HL-60 (cell line): ENCODE data around the gene CD300LF.

Source experiments
- DNase-seq, 2 experiments: peaks; one replicate each; pipeline ENCODE4 v3.0.0-alpha.2; 2010 to 2020; ENCODE audit warnings: low read depth in 1 of 2, low spot score in 1 of 2
- H3K27ac ChIP-seq: fragments of 250-450 bp; sonication (Bioruptor Pico); replicated peaks from 2 replicates; pipeline ENCODE4 v1.5.1; 2020; ENCODE audit warnings: mild to moderate bottlenecking, moderate library complexity
- H3K27me3 ChIP-seq: fragments of 250-450 bp; sonication (Bioruptor Pico); 2 replicates; pipeline ENCODE4 v1.5.1; 2021; ENCODE audit warnings: mild to moderate bottlenecking, moderate library complexity; ENCODE audit not compliant: insufficient read depth, poor library complexity, severe bottlenecking
- H3K4me3 ChIP-seq: replicated peaks from 2 replicates; pipeline ENCODE4 v1.5.1; 2011; ENCODE audit warnings: mild to moderate bottlenecking, control low read depth, low read length; ENCODE audit not compliant: insufficient read depth
- GABPA ChIP-seq: IDR thresholded peaks from 2 replicates; pipeline ENCODE4 v1.6.1; 2012; ENCODE audit warnings: low read depth
- POLR2AphosphoS5 ChIP-seq: IDR thresholded peaks from 2 replicates; pipeline ENCODE4 v1.6.1; 2012; ENCODE audit warnings: low read depth
- SPI1 ChIP-seq: IDR thresholded peaks from 2 replicates; pipeline ENCODE4 v1.6.1; 2012; ENCODE audit warnings: low read depth, mild to moderate bottlenecking, borderline replicate concordance
- TF ChIP-seq, protein P1 (sequence below): IDR thresholded peaks from 2 replicates; pipeline ENCODE4 v1.6.1; 2012; ENCODE audit warnings: low read depth; ENCODE audit not compliant: insufficient replicate concordance
- TF ChIP-seq, protein P2 (sequence below): IDR thresholded peaks from one replicate; pipeline ENCODE4 v1.5.1; 2011; ENCODE audit warnings: low read length, control low read depth, inconsistent platforms; ENCODE audit not compliant: insufficient read depth

The CD300LF gene

DNA sequence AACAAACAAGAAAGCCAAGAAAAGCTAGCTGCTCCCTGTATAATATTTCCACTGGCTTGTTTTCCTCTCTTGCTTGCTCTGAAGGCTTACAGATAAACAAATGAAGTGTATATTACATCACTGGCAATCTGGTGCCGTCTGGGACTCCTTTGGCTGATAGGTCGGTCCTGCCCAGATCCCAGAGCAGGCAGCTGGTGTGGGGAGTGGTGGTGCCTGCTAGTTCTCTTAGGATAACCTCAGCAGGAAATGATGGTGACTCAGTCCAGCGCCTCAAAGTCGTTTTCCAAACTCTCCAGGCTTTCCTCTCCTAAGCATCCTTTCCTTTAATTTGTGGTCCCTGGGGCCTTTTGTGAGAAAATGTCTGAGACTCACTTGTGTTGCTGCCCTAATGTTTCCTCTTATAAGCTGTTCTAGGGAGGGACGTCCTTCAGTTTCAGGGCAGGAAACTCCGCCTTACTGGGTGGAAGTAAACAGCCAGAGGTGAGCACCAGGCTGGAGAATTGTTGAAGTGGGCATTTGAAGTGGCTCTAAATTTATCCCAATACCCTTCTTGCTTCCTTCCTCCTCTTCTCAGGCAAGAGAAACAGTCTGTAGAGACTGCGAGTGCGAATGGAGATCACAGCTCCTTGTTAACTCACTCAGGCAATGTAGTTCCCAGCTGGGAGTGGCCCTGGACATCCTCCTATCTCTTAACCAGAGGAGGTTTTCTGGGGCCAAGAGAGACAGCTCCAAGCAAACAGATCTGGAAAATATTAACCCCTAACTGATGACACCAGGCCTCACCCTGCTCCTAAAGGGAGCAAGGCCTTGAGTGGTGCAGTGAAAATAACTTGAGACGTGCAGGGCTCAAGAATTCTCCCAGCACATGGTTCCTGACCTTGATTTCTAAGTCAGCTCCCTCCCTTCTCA is 34.9 kb downstream of the CD300LF start:
- DNase-seq, result no peak
- no peak for TF ChIP-seq GABPA
- TF ChIP-seq, protein P1, sequence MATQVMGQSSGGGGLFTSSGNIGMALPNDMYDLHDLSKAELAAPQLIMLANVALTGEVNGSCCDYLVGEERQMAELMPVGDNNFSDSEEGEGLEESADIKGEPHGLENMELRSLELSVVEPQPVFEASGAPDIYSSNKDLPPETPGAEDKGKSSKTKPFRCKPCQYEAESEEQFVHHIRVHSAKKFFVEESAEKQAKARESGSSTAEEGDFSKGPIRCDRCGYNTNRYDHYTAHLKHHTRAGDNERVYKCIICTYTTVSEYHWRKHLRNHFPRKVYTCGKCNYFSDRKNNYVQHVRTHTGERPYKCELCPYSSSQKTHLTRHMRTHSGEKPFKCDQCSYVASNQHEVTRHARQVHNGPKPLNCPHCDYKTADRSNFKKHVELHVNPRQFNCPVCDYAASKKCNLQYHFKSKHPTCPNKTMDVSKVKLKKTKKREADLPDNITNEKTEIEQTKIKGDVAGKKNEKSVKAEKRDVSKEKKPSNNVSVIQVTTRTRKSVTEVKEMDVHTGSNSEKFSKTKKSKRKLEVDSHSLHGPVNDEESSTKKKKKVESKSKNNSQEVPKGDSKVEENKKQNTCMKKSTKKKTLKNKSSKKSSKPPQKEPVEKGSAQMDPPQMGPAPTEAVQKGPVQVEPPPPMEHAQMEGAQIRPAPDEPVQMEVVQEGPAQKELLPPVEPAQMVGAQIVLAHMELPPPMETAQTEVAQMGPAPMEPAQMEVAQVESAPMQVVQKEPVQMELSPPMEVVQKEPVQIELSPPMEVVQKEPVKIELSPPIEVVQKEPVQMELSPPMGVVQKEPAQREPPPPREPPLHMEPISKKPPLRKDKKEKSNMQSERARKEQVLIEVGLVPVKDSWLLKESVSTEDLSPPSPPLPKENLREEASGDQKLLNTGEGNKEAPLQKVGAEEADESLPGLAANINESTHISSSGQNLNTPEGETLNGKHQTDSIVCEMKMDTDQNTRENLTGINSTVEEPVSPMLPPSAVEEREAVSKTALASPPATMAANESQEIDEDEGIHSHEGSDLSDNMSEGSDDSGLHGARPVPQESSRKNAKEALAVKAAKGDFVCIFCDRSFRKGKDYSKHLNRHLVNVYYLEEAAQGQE, result no peak
- TF ChIP-seq, protein P2, sequence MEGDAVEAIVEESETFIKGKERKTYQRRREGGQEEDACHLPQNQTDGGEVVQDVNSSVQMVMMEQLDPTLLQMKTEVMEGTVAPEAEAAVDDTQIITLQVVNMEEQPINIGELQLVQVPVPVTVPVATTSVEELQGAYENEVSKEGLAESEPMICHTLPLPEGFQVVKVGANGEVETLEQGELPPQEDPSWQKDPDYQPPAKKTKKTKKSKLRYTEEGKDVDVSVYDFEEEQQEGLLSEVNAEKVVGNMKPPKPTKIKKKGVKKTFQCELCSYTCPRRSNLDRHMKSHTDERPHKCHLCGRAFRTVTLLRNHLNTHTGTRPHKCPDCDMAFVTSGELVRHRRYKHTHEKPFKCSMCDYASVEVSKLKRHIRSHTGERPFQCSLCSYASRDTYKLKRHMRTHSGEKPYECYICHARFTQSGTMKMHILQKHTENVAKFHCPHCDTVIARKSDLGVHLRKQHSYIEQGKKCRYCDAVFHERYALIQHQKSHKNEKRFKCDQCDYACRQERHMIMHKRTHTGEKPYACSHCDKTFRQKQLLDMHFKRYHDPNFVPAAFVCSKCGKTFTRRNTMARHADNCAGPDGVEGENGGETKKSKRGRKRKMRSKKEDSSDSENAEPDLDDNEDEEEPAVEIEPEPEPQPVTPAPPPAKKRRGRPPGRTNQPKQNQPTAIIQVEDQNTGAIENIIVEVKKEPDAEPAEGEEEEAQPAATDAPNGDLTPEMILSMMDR, result no peak
- Histone ChIP-seq H3K27me3 (no peaks in the 10 kb centered on the region), H3K4me3 (no peak overlapping the region), H3K27ac (no peak overlapping the region)

- Histone ChIP-seq H3K4me3 (no peak overlapping the region), H3K27me3 (peaks cover 8% of the 10 kb centered on the region), H3K27ac (no peak overlapping the region)
- TF ChIP-seq POLR2AphosphoS5, result 0 out of 2 replicates have a peak, but pooled peaks have one; percentile 34
- TF ChIP-seq, protein P1, result peak; percentile 100
- TF ChIP-seq, protein P2, result no peak
- peak; percentile 66 to 73 for DNase-seq
Measured at GRCh38 chr17:74671031-74671771, 41.5 kb downstream of the CD300LF start.

GRCh38 chr17:74670329-74670728 is 42.4 kb downstream of the CD300LF start:
- Histone ChIP-seq H3K4me3 (no peak overlapping the region), H3K27me3 (peaks cover 8% of the 10 kb centered on the region), H3K27ac (no peak overlapping the region)
- TF ChIP-seq, protein P1, result no peak
- TF ChIP-seq, protein P2, result no peak
- TF ChIP-seq POLR2AphosphoS5, result no peak
- TF ChIP-seq GABPA, result no peak
- TF ChIP-seq SPI1, result no peak
- no peak for DNase-seq
